CD4-positive, alpha-beta T cell (primary cell): Measurements from ENCODE around the gene ASIP. TPM values are rescaled to one million over a fixed set of nuclear protein-coding genes. Genes with fewer than 3 reads are reported as not detected.

Experiments used
- ATAC-seq: fragments of 200-7000 bp; cut with Tn5 transposase; one replicate; pipeline ENCODE4 v1.10.0; 2022; ENCODE audit warnings: mild to moderate bottlenecking; ENCODE audit not compliant: poor library complexity
- CTCF ChIA-PET: fragments of 350-600 bp; sonication (Branson Sonifier 250); formaldehyde crosslinking; loops from one replicate; lab custom pipeline; 2021; ENCODE audit warnings: antibody characterized with exemption, inconsistent platforms; lab: Charles Lee
- POLR2A ChIA-PET: fragments of 350-600 bp; sonication (Branson Sonifier 250); formaldehyde crosslinking; loops from one replicate; lab custom pipeline; 2021; ENCODE audit warnings: antibody characterized with exemption, inconsistent platforms; lab: Charles Lee
- DNase-seq, 14 experiments: peaks; one replicate each; pipeline ENCODE4 v3.0.0-alpha.2; 2013 to 2020; ENCODE audit warnings: mixed read lengths in 2 of 14
- H3K27ac ChIP-seq, 2 donors: one replicate each; pipeline versions ENCODE4 v1.5.1 to v1.7.0; 2013; ENCODE audit warnings: low read length in 2 of 2, low read depth in 1 of 2, mild to moderate bottlenecking in 1 of 2
- H3K27me3 ChIP-seq, 2 experiments: 1 replicate in 1 of 2; 2 replicates in 1 of 2; pipeline versions ENCODE4 v1.6.1 to v1.7.0; 2013; ENCODE audit warnings: low read length in 2 of 2, control low read depth in 1 of 2, mild to moderate bottlenecking in 1 of 2, moderate library complexity in 1 of 2; ENCODE audit not compliant: insufficient read depth in 2 of 2, control insufficient read depth in 1 of 2
- H3K36me3 ChIP-seq: one replicate; pipeline ENCODE4 v1.6.1; 2013; ENCODE audit warnings: low read length, control low read depth; ENCODE audit not compliant: insufficient read depth
- H3K4me1 ChIP-seq: one replicate; pipeline ENCODE4 v1.6.1; 2013; ENCODE audit warnings: low read length, control low read depth; ENCODE audit not compliant: insufficient read depth
- H3K4me3 ChIP-seq: one replicate; pipeline ENCODE4 v1.5.1; 2013; ENCODE audit warnings: mild to moderate bottlenecking, low read length, moderate library complexity
- H3K9me3 ChIP-seq, 2 experiments: 1 replicate in 1 of 2; 2 replicates in 1 of 2; pipeline versions ENCODE4 v1.6.1 to v1.7.0; 2013; ENCODE audit warnings: low read length in 2 of 2, mild to moderate bottlenecking in 2 of 2, control low read depth in 1 of 2, moderate library complexity in 1 of 2; ENCODE audit not compliant: control insufficient read depth in 1 of 2, insufficient read depth in 1 of 2
- H3K27ac Mint-ChIP-seq: one replicate; pipeline ENCODE4 v1.8.0; 2020; ENCODE audit warnings: mixed read lengths
- H3K27me3 Mint-ChIP-seq: one replicate; pipeline ENCODE4 v1.8.0; 2021; ENCODE audit warnings: mixed read lengths
- H3K36me3 Mint-ChIP-seq: one replicate; pipeline ENCODE4 v1.8.0; 2021; ENCODE audit warnings: low read depth, mixed read lengths
- H3K4me1 Mint-ChIP-seq: one replicate; pipeline ENCODE4 v1.8.0; 2021; ENCODE audit warnings: low read depth, mixed read lengths
- H3K4me3 Mint-ChIP-seq: one replicate; pipeline ENCODE4 v1.8.0; 2020; ENCODE audit warnings: mild to moderate bottlenecking, mixed read lengths
- H3K9me3 Mint-ChIP-seq: one replicate; pipeline ENCODE4 v1.8.0; 2020; ENCODE audit warnings: mixed read lengths
- CTCF ChIP-seq: fragments of 200-600 bp; IDR thresholded peaks from one replicate; pipeline ENCODE4 v1.8.0; 2022; ENCODE audit warnings: antibody characterized with exemption, mild to moderate bottlenecking
- intact Hi-C, 2 experiments: fragments of 100-400 bp; cut with DNase I in 1 of 2; cut with micrococcal nuclease in 1 of 2; formaldehyde crosslinking; loops; one replicate each; pipeline versions ENCODE4 v1.15.1 to v1.9.0; 2023 to 2025; cut with DNase I, micrococcal nuclease
- total RNA-seq, 174 experiments: library from RNA in 2 of 174; stranded (reverse) in 2 of 174; gene quantifications; one replicate each; pipeline ENCODE4 v1.2.3 and lab custom pipeline; 2021 to 2026

Gene ASIP
- total RNA-seq, 2 experiments from 2014 or later = not detected

GRCh38 chr20:34213213-34213612, 28.0 kb upstream of the ASIP start:
- no peak for ATAC-seq
- no peak overlapping the region for H3K27ac ChIP-seq
- H3K9me3 ChIP-seq = peaks cover 7 to 23% of the 10 kb centered on the region in 2 experiments
- H3K9me3 Mint-ChIP-seq = peaks cover 7% of the 10 kb centered on the region
- ChIA-PET CTCF (no interaction called here), POLR2A (no interaction called here)
- peaks cover 6% of the 10 kb centered on the region for H3K27me3 Mint-ChIP-seq
- intact Hi-C loops = no loop called here
- H3K4me3 Mint-ChIP-seq = no peak overlapping the region
- H3K27me3 ChIP-seq = peaks cover 14 to 33% of the 10 kb centered on the region in 2 experiments
- H3K36me3 ChIP-seq = no peaks in the 10 kb centered on the region
- H3K4me3 ChIP-seq = no peak overlapping the region
- no peak overlapping the region for H3K27ac Mint-ChIP-seq
- no peaks in the 10 kb centered on the region for H3K36me3 Mint-ChIP-seq
- no peak for TF ChIP-seq CTCF
- peaks cover 14% of the 10 kb centered on the region for H3K4me1 Mint-ChIP-seq
- peaks cover 4% of the 10 kb centered on the region for H3K4me1 ChIP-seq
- DNase-seq = no peak

- ATAC-seq (peak; percentile 54), DNase-seq (peak in 11 of 14 experiments; percentile 4 to 54 (median 16))
- peaks cover 14% of the 10 kb centered on the region for H3K4me1 Mint-ChIP-seq
- Histone ChIP-seq H3K4me3 (peak overlapping the region; percentile 21), H3K4me1 (peaks cover 4% of the 10 kb centered on the region), H3K9me3 (peaks cover 7% of the 10 kb centered on the region in 2 experiments), H3K27me3 (peaks cover 16 to 36% of the 10 kb centered on the region in 2 experiments), H3K27ac (no peak overlapping the region), H3K36me3 (no peaks in the 10 kb centered on the region)
- peaks cover 26% of the 10 kb centered on the region for H3K27me3 Mint-ChIP-seq
- H3K4me3 Mint-ChIP-seq = peak overlapping the region; percentile 65
- no peaks in the 10 kb centered on the region for H3K36me3 Mint-ChIP-seq
- no peak overlapping the region for H3K27ac Mint-ChIP-seq
- intact Hi-C loops = no loop called here
- TF ChIP-seq CTCF = no peak
- peaks cover 7% of the 10 kb centered on the region for H3K9me3 Mint-ChIP-seq
- ChIA-PET CTCF (interaction anchor here (1.5 kb wide), 1 partner anchor 11 kb away, joined by 4 read pairs; no protein-coding TSS in a partner anchor), POLR2A (no interaction called here)
Measured at GRCh38 chr20:34215711-34216381, 25.4 kb upstream of the ASIP start.

GRCh38 chr20:34216382-34216742, 24.9 kb upstream of the ASIP start:
- Mint-ChIP-seq H3K36me3 (no peaks in the 10 kb centered on the region), H3K27me3 (peaks cover 29% of the 10 kb centered on the region), H3K27ac (no peak overlapping the region), H3K4me3 (peak overlapping the region; percentile 45), H3K9me3 (peaks cover 6% of the 10 kb centered on the region), H3K4me1 (peaks cover 14% of the 10 kb centered on the region)
- peaks cover 16 to 36% of the 10 kb centered on the region in 2 experiments for H3K27me3 ChIP-seq
- POLR2A ChIA-PET = no interaction called here
- DNase-seq = no peak
- no peak overlapping the region for H3K4me3 ChIP-seq
- no peak for TF ChIP-seq CTCF
- no peaks in the 10 kb centered on the region for H3K36me3 ChIP-seq
- intact Hi-C loops = no loop called here
- H3K9me3 ChIP-seq = peaks cover 3 to 6% of the 10 kb centered on the region in 2 experiments
- H3K27ac ChIP-seq = no peak overlapping the region
- CTCF ChIA-PET = interaction anchor here (1.5 kb wide), 2 partner anchors 10 to 15 kb away, joined by 3 to 4 read pairs; no protein-coding TSS in a partner anchor
- peaks cover 4% of the 10 kb centered on the region for H3K4me1 ChIP-seq
- ATAC-seq = no peak
